HUES64 (cell line): Measurements from ENCODE around the gene MED16.
A peak's percentile ranks its signal among the peaks of the same experiment; 100 is the strongest.
"Not testable (repeated sequence)": the region's sequence is repeated elsewhere in the genome, so short reads cannot be mapped to it uniquely, and the experiment has no call there.

Source experiments
- H3K27ac ChIP-seq: 2 replicates; pipeline ENCODE4 v1.7.0; 2013; ENCODE audit warnings: low read depth, low read length, inconsistent platforms
- H3K27me3 ChIP-seq: 2 replicates; pipeline ENCODE4 v1.6.1; 2013; ENCODE audit warnings: mild to moderate bottlenecking, low read length; ENCODE audit not compliant: insufficient read depth
- H3K36me3 ChIP-seq: 2 replicates; pipeline ENCODE4 v1.6.1; 2013; ENCODE audit warnings: mild to moderate bottlenecking, low read length; ENCODE audit not compliant: insufficient read depth
- H3K4me1 ChIP-seq: 2 replicates; pipeline ENCODE4 v1.6.1; 2013; ENCODE audit warnings: mild to moderate bottlenecking, low read length, moderate library complexity; ENCODE audit not compliant: insufficient read depth
- H3K4me3 ChIP-seq: 2 replicates; pipeline ENCODE4 v1.5.1; 2013; ENCODE audit warnings: mild to moderate bottlenecking, low read length, moderate library complexity
- H3K9ac ChIP-seq: 2 replicates; pipeline ENCODE4 v1.6.1; 2013; ENCODE audit warnings: mild to moderate bottlenecking, low read depth, low read length
- H3K9me3 ChIP-seq: 2 replicates; pipeline ENCODE4 v1.6.1; 2013; ENCODE audit warnings: low read depth, low read length; ENCODE audit not compliant: insufficient read depth
- WGBS: fragments of 150-250, 120-280 bp; methylation state at CpG from one replicate; pipeline ENCODE4 v1.1.7; 2013; ENCODE audit warnings: missing lambda C conversion rate; 5-methylcytosine and 5-hydroxymethylcytosine counted together

MED16 gene

DNA sequence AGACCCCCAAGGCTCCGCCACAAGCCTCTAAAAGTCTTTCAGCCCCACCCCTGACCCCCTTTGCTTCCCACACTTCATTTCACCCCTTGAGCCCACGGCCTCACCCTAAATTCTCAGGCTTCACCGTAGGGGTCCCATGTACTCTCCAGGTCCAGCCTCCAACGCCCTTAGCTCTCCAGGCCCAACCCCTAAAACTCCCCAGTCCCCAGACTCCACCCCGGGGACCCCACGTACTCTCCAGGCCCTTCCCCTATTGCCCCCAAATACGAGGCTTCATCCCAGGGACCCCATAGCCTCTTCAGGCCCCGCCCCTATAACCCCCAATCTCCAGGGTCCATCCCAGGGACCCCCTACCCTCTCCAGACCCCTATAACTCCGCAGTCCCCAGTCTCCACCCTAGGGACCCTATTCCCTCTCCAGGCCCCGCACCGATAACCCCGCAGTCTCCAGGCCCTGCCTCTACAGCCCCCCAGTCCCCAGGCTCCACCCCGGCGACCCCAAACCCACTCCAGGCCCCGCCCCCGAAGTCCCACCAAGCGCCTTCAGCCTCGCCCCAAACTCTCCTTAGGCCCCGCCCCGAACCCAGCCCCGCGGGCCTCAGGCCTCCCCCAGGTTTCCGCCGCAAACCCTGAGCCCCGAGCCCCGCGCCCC is 619 bp downstream of the MED16 start:
- H3K9me3 ChIP-seq, result no peaks in the 10 kb centered on the region
- H3K27me3 ChIP-seq, result no peaks in the 10 kb centered on the region
- peaks cover 32% of the 10 kb centered on the region for H3K36me3 ChIP-seq
- WGBS, result 6% methylated on average over 27 of the region's 27 CpGs
- H3K4me1 ChIP-seq, result no peaks in the 10 kb centered on the region
- peak overlapping the region; percentile 57 for H3K9ac ChIP-seq
- H3K4me3 ChIP-seq, result peak overlapping the region; percentile 89
- peak overlapping the region; percentile 91; the same call in 1 of the 2 replicates for H3K27ac ChIP-seq

DNA sequence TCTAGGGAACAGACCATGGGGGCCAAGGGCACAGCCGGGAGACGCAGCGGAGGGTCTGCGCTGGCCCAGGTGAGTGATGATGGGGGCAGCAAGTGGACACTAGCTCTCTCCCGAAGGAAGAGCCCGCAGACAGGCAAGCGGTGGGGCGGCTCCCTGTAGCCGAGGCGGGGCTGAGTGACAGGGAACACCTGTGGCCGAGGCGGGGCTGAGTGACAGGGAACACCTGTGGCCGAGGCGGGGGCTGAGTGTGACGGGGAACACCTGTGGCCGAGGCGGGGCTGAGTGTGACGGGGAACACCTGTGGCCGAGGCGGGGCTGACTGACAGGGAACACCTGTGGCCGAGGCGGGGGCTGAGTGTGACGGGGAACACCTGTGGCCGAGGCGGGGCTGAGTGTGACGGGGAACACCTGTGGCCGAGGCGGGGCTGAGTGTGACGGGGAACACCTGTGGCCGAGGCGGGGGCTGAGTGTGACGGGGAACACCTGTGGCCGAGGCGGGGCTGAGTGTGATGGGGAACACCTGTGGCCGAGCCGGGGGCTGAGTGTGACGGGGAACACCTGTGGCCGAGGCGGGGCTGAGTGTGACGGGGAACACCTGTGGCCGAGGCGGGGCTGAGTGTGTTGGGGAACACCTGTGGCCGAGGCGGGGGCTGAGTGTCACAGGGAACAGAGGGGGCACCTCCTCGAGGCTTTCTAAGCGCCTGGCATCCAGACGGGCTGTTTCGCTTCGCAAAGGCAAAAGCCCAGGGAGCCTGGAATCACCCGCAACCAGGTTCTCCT is 1.4 kb downstream of the MED16 start:
- WGBS, result 93% methylated on average over 50 of the region's 50 CpGs
- peaks cover 29% of the 10 kb centered on the region for H3K36me3 ChIP-seq
- H3K4me1 ChIP-seq, H3K9ac ChIP-seq, H3K9me3 ChIP-seq, H3K27me3 ChIP-seq, H3K27ac ChIP-seq: not testable (repeated sequence)
- H3K4me3 ChIP-seq, result peak overlapping the region; percentile 89

DNA sequence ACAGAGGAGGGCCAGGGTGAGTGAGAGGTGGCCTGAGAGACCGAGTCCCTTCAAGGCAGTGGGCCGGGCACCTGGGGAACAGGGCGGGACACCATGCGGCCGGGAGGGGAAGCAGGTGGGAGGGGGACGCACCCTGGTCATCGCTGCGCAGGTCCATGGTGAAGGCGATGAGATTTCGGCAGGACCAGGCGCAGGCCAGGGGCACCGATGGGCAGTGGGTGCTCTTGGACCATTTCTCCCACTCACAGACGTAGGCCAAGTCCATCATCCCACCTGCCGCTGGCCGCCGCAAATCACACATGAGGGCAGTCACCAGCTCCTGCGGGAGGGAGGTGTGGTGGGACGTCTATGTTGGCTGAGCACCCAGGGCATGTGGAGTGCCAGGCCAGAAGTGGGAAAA is 2.2 kb downstream of the MED16 start:
- no peaks in the 10 kb centered on the region for H3K9me3 ChIP-seq
- no peaks in the 10 kb centered on the region for H3K4me1 ChIP-seq
- H3K27me3 ChIP-seq, result no peaks in the 10 kb centered on the region
- no peak overlapping the region for H3K27ac ChIP-seq
- WGBS, result 96% methylated on average over 18 of the region's 18 CpGs
- H3K9ac ChIP-seq, result no peak overlapping the region
- peaks cover 32% of the 10 kb centered on the region for H3K36me3 ChIP-seq
- H3K4me3 ChIP-seq, result no peak overlapping the region

DNA sequence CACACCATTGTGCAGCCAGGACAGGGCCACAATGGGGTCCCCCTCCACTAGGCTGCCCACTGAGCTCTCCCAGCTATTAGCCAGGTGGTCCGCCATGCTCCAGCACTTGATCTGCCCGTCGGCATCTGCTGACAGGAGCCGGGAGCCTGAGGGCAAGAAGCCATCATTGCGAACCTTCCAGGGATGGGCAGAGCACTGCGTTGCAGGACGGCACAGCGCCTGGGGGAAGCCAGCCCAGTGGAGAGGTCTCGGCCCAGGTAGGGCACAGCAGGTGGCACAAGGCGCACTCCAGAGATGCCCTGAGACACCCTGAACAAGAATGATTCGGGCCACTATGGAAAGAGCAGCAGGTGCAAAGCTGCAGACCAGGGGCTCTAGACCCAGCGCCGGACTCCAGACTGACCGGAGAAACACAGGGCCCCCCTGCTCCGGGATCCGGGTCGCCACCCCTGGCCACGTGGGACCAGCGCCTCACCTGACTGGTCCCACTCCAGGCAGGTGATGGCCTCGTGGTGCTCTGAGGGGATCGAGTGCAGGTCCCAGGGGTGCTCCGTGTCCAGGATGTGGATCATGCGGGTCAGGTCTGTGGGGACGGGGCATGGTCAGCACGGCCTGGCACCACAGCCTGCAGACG is 3.2 kb downstream of the MED16 start:
- Histone ChIP-seq H3K4me3 (no peak overlapping the region), H3K9me3 (no peaks in the 10 kb centered on the region), H3K27me3 (no peaks in the 10 kb centered on the region), H3K9ac (no peak overlapping the region), H3K4me1 (no peaks in the 10 kb centered on the region), H3K36me3 (peaks cover 36% of the 10 kb centered on the region), H3K27ac (no peak overlapping the region)
- WGBS, result 95% methylated on average over 26 of the region's 26 CpGs

DNA sequence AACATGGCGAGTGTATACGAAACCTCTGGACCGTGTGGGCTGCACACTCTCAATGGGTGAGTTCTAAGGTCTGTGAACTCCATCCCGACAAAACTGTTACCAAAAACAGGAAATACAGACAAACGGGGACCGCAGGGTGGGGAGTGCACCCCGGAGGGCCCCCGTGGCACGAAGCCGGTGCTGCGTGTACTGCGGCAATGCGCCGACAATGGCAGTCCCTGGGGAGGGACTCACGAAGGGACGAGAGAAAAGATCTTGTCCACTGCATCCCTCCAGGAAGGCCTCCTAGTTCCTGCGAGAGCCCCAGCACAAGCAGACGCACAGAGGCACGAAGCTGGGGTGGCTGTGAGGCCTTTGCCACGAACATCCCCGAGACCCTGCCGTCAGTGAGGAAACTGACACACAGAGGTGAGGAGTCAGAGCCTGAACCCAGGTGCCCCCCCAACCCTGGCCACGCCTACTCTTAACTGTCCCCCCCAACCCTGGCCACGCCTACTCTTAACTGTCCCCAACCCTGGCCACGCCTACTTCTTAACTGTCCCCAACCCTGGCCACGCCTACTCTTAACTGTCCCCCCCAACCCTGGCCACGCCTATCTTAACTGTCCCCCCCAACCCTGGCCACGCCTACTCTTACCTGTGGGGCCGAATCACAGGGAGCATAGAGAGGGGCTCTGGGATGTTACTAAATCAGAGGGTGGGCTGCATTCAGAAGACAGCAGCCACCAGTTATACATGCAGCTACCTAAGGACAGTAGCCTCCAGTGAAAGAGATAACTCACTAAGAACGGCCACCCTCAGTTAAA is 4.2 kb downstream of the MED16 start:
- H3K9me3 ChIP-seq, result no peaks in the 10 kb centered on the region
- H3K27ac ChIP-seq, result no peak overlapping the region
- H3K4me1 ChIP-seq, result no peaks in the 10 kb centered on the region
- H3K27me3 ChIP-seq, result no peaks in the 10 kb centered on the region
- H3K9ac ChIP-seq, result no peak overlapping the region
- H3K4me3 ChIP-seq, result no peak overlapping the region
- WGBS, result 94% methylated on average over 30 of the region's 30 CpGs
- peaks cover 37% of the 10 kb centered on the region for H3K36me3 ChIP-seq

DNA sequence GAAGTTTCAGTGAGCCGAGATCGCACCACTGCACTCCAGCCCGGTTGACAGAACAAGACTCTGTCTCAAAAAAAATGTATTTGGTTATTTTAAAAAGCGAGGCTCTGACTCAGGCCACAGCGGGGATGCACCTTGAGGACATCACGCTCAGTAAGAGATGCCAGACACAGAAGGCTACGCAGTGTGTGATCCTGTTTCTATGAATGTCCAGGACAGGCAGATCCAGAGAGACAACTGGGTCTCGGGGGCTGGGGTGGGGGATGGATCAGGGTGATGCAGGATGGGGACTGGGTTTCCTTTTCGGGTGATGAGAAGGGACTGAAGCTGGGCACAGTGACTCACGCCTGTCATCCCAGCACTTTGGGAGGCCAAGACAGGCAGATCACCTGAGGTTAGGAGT is 5.4 kb downstream of the MED16 start:
- Histone ChIP-seq H3K9me3 (no peaks in the 10 kb centered on the region), H3K27ac (no peak overlapping the region), H3K4me3 (no peak overlapping the region), H3K36me3 (peaks cover 43% of the 10 kb centered on the region), H3K27me3 (no peaks in the 10 kb centered on the region), H3K9ac (no peak overlapping the region), H3K4me1 (no peaks in the 10 kb centered on the region)
- WGBS, result 94% methylated on average over 10 of the region's 10 CpGs

DNA sequence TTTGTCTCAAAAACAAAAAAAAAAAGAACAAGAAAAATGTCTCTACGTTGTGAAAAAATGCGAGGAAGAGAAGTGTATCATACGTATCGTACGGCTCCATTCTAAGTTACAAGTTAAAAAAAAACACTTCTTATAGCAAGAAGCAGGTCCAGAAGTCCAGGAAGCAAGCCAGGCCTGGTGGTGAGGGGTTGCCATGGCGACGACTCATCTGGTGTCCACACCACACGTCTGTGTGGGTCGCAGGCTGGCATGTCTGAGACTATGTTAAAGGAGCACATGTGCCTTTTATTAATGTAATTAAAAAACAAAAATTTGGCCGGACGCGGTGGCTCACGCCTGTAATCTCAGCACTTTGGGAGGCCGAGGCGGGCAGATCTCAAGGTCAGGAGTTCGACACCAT is 5.9 kb downstream of the MED16 start:
- H3K9ac ChIP-seq, result no peak overlapping the region
- no peaks in the 10 kb centered on the region for H3K9me3 ChIP-seq
- 92% methylated on average over 16 of the region's 16 CpGs for WGBS
- no peak overlapping the region for H3K4me3 ChIP-seq
- no peaks in the 10 kb centered on the region for H3K4me1 ChIP-seq
- H3K27ac ChIP-seq, result no peak overlapping the region
- no peaks in the 10 kb centered on the region for H3K27me3 ChIP-seq
- H3K36me3 ChIP-seq, result peaks cover 47% of the 10 kb centered on the region

DNA sequence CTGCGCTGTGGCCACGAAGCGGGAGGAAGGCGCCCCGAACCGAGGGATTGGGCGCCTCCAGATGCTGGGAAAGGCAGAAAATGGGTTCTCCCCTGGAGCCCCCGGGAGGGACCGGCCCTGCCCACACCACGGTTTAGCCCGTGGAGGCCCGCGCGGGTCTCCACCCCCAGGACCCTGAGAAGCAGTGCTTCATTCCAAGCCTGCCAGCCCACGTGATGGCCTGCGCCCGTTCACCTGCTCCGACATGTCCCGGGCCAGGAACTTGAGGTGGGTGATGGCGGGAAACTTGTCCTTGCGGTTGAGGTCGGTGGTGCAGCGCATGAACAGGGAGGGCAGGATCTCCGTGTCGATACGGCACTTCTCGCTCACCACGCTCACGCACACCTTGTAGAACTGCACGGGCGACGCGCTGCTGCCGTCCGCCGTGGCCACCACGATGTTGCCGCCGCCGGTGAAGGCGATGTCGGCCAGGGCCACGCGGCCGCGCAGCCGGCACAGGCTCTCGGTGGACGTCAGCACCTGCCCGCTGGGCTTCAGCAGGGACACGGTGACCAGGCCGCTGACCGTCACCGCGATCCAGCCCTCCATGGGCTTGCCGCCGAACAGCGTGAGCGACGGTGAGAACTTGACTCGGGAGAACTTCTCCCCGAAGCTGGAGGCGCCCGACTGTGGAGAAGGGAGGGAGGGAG is 7.3 kb downstream of the MED16 start:
- Histone ChIP-seq H3K36me3 (peaks cover 58% of the 10 kb centered on the region), H3K4me3 (no peak overlapping the region), H3K9me3 (no peaks in the 10 kb centered on the region), H3K9ac (no peak overlapping the region), H3K27me3 (no peaks in the 10 kb centered on the region), H3K4me1 (no peaks in the 10 kb centered on the region), H3K27ac (no peak overlapping the region)
- WGBS, result 96% methylated on average over 64 of the region's 64 CpGs

DNA sequence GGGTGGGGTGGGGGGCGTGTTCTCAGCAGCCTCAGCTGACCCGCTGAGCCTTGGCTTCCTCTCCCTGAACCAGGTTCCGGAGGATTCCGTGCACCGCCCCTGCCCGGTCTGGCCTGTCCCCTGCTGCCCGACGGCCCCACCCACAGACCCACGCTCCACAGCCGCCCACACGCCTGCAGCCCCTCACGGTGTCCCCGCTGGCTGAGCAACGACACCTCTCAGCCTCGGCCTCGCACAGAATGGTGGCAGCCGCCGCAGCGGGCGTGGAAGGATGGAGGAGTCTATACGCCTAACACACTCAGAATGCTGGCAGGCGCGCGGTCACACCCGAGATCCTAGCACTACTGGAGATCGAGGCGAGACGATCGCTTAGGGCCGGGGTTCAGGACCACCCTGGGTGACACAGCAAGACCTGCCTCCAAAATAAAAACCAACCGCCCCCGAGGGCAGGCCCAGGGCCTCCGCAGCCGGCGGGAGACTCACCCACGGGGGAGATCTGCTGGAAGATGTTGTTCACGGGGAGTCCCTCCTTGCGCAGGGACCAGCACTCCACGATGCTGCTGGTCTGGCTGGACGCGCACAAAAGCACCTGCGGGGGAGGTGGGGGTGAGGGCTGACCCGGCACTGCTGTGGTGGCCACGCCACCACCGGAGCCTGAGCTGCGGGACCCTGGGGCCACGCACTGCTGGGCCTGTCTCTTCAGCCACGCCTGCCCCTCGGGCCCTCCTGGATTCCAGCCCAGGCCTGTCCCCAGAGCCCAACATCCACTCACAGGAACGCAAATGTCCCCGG is 8.4 kb downstream of the MED16 start:
- 94% methylated on average over 51 of the region's 51 CpGs for WGBS
- no peak overlapping the region for H3K9ac ChIP-seq
- H3K36me3 ChIP-seq, result peaks cover 52% of the 10 kb centered on the region

DNA sequence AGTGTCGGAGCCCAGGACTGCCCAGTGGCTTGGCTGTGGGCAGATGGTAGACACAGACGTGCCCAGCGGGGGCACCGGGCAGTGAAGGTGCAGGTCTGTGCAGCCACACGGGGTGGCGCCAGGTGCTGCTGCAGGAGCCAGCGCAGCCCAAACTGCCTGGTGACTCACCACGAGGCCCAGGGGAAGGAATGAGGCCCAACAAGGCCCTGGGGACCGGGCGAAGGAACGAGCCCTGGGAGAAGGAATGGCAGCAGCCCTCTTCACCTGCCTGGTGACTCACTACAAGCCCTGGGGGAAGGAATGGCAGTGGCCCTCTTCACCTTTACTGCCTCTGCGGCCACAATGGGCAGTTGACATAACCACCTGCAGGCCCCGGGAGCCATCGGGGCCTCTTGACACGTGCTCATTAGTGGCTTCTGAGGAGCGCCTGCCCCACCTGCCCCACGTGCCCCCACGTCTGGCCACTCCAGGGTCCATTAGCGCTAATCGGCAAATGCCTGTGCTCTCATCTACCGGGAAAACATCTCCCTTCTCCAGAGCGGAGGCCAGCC is 9.3 kb downstream of the MED16 start:
- WGBS, result 91% methylated on average over 22 of the region's 22 CpGs
- peaks cover 45% of the 10 kb centered on the region for H3K36me3 ChIP-seq
- no peaks in the 10 kb centered on the region for H3K9me3 ChIP-seq
- no peak overlapping the region for H3K4me3 ChIP-seq
- H3K9ac ChIP-seq, result no peak overlapping the region
- H3K27me3 ChIP-seq, result no peaks in the 10 kb centered on the region
- no peak overlapping the region for H3K27ac ChIP-seq
- H3K4me1 ChIP-seq, result no peaks in the 10 kb centered on the region

More for the DNA sequence above, 8.4 kb downstream of the MED16 start:
- Histone ChIP-seq H3K9me3 (no peaks in the 10 kb centered on the region), H3K27me3 (no peaks in the 10 kb centered on the region), H3K4me1 (no peaks in the 10 kb centered on the region), H3K4me3 (no peak overlapping the region), H3K27ac (no peak overlapping the region)
